ENCODE measurements around the gene WDR41. TPM values are rescaled to one million over a fixed set of nuclear protein-coding genes. Genes with fewer than 3 reads are reported as not detected.

The WDR41 gene
- total RNA-seq, 1 donor from 2014 or later = 71.4 TPM

GRCh38 chr5:77448831-77449230 is 43.3 kb downstream of the WDR41 start:
- no peak for DNase-seq (ENCODE audit: low read depth)

DNA sequence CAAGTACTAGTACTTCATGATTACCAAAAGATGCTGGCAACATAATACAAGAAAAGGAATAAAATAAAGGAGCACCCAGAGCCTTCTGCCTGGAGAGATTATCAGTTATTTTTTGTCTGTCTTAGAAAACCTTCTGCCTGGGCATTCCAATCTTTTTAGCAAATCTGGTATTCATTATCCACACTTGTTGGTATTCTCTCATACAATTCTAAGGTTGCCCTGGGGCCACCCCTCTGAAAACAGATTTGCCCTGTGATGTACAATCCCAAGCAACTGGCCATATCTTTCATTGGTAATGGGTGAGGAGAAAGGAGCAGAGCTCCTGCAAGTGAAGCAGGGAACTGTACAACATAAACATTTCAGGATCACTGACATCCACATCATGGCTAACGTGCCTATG is 47.8 kb downstream of the WDR41 start:
- no peak for DNase-seq (ENCODE audit: low read depth)

DNA sequence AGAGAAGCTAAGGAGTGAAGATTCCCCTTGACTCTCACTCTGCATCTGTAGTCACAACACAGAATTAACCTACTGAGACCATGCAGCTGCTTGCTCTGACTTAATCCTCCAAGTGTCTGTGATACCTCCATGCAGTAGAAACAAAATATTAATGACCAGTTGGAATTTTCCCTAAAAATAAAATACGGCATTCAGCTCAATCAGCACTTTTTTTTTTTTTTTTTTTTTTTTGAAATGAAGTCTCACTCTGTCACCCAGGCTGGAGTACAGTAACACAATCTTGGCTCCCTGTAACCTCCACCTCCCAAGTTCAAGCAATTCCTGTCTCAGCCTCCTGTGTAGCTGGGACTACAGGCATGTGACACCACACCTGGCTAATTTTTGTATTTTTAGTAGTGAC is 48.4 kb downstream of the WDR41 start:
- no peak for DNase-seq (ENCODE audit: low read depth)

- DNase-seq (ENCODE audit: low read depth) = no peak
These were observed 54.0 kb downstream of the WDR41 start for GRCh38 chr5:77438071-77438470.

- peak; percentile 19 for DNase-seq (ENCODE audit: low read depth)
These were observed 54.9 kb downstream of the WDR41 start for GRCh38 chr5:77437194-77437593.

GRCh38 chr5:77431719-77432118 is 60.4 kb downstream of the WDR41 start:
- no peak for DNase-seq (ENCODE audit: low read depth)

DNA sequence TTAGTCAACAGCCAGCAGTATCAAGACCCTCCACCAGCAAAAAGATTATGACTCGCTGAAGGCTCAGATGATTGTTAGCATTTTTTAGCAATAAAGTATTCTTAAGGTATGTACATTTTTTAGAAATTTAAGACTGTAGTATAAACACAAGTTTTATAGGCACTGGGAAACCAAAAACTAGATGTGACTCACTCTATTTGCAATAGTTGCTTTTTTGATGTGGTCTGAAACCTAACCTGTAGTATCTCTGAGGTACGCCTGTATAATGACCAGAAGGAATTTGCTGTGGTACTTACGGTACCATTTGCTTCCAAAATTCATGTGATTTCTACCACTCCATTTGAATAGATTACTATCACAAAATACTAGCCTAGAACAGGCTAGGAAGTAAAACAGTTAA is 60.8 kb downstream of the WDR41 start:
- DNase-seq (ENCODE audit: low read depth) = no peak

- no peak for DNase-seq (ENCODE audit: low read depth)
These were observed 61.4 kb downstream of the WDR41 start for GRCh38 chr5:77430726-77431125.

- DNase-seq (ENCODE audit: low read depth) = no peak
These were observed 63.6 kb downstream of the WDR41 start for GRCh38 chr5:77428526-77428925.

DNA sequence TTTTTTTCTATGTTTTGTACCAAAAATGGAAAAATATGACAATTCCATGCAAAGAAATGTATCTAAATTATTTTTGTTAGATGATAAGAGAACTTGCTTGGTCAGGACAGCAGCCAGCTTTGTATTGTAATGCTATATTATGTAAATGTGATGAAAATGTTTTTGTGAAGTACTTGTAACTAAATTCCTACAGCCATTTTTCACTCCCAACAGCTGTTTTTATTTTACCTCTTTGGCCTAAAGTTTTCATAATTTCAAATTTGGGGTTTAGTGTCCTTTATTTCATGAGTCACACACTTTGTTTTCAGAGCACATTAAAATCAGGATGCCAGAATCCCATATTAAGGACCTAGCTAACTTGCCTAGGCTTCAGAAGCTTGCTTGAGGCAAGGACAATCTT is 64.1 kb downstream of the WDR41 start:
- no peak for DNase-seq (ENCODE audit: low read depth)

- peak; percentile 23 for DNase-seq (ENCODE audit: low read depth)
These were observed 65.4 kb downstream of the WDR41 start for GRCh38 chr5:77426670-77427069.

DNA sequence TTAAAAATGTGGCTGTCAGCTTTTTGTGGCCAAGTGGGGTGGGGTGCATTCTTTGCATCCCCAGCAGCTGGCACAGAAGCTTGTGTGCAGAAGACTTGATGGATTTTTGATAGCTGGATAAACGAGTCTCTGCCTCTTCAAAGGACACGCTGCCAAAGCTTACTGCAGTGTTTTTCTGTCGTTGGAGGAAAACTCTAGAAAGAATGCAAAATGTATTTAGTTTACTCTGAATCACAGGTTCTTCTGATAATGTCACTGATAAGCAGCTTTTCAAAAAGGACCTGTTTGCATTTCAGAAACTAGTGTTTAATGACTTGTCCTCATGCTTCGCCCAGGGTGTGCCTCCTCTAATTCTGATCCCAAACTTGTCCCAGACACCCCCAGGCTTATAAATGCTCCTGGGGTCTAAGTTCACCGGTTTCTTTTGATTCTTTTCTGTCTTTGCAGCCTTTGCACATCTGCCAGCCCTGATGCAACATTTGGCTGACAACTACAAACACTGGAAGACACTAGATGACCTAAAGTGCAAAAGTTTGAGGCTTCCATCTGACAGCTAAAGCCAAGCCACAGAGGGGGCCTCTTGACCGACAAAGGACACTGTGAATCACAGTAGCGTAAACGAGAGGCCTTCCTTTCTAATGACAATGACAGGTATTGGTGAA is 66.0 kb downstream of the WDR41 start:
- DNase-seq (ENCODE audit: low read depth) = no peak

GRCh38 chr5:77425420-77425819 is 66.7 kb downstream of the WDR41 start:
- DNase-seq (ENCODE audit: low read depth) = no peak

DNA sequence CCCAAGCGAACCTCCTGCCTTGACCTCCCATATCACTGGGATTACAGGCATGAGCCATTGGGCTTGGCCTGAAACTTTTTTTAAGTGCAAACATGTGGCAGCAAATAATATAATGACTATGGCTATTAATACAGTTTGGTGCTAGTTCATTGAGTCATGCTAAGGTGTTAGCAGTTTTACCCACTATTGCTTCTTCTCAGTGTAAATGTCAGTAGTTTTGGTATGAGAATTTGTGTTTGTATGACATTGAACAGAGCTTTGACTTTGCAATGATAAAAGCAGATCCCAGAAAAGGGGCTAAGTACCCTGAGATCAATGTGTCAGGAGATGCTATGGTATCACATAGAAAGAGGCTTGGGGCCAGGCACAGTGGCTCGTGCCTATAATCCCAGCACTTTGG is 67.2 kb downstream of the WDR41 start:
- DNase-seq (ENCODE audit: low read depth) = no peak

- DNase-seq (ENCODE audit: low read depth) = peak; percentile 64
These were observed 68.9 kb downstream of the WDR41 start for GRCh38 chr5:77423022-77423750.

- no peak for DNase-seq (ENCODE audit: low read depth)
These were observed 71.2 kb downstream of the WDR41 start for GRCh38 chr5:77420940-77421339.

GRCh38 chr5:77419644-77420582 is 72.2 kb downstream of the WDR41 start:
- no peak for DNase-seq (ENCODE audit: low read depth)

DNA sequence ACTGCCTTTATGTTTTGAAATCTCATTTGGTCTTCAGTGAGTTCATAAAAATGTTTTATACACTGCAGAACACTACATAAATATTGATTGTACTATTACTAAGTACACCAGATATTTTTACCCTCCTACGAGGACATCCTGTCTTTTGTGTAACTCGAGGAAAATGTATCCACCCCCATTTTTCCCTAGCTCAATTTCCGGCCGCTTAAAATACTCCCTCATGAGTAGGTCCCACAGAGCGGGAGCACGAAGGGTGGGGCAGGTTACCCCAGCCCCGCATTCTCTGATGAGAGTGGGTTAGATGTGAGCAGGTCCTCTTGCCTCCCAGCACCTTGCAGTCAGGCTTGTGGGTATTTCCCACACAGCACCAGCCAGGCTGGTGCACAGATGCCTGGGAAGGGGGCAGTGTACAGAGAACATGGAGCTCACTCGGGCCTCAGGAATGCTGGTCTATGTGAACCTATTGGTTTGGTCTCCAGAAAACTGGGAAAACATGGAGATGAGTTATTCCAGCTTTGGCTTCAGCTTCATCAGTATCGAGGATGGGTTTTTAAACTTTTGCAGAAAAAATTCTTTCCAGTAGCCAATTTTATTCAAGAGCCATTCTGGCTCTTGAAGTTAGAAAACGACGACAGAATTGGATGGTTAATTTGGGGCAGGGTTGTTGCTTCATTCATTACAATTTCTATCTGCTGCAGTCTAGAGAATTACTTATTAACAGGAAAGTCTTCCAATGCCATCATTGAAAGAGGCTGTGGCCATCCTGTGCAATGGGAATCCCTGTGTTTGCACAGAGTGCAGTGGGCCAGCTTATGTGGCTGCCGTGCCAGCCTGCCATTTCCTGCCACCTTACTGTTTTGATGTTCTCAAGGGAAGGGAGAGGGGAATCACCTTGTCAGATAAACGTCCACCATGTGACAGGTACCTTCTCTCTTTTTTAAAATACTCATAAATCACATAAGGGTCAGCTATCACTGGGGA is 73.2 kb downstream of the WDR41 start:
- peak; percentile 17 for DNase-seq (ENCODE audit: low read depth)

DNA sequence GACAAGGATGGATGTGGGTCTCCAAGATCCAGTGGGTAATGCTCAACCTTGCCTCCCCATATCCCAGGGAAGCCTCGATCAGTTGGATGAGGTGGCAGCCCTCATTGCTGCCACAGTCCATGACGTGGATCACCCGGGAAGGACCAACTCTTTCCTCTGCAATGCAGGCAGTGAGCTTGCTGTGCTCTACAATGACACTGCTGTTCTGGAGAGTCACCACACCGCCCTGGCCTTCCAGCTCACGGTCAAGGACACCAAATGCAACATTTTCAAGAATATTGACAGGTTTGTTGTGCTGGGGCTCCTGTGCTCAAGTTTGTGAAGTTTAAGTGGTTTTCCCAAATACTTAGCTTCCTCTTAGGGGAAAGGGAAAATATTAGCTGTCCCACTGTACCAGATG is 74.0 kb downstream of the WDR41 start:
- no peak for DNase-seq (ENCODE audit: low read depth)

DNA sequence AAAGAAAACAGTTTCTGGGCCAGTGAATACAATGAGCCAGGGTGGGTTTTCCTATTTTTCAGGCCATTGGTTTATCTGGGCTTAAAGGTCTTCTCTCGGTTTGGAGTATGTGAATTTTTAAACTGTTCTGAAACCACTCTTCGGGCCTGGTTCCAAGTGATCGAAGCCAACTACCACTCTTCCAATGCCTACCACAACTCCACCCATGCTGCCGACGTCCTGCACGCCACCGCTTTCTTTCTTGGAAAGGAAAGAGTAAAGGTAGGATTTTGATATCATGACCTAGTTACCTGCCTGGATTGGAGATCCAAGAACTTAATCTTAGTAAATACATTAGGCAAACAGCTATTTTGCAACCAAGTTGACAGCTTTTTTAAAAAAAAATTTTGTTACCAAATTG is 79.1 kb downstream of the WDR41 start:
- DNase-seq (ENCODE audit: low read depth) = no peak

DNA sequence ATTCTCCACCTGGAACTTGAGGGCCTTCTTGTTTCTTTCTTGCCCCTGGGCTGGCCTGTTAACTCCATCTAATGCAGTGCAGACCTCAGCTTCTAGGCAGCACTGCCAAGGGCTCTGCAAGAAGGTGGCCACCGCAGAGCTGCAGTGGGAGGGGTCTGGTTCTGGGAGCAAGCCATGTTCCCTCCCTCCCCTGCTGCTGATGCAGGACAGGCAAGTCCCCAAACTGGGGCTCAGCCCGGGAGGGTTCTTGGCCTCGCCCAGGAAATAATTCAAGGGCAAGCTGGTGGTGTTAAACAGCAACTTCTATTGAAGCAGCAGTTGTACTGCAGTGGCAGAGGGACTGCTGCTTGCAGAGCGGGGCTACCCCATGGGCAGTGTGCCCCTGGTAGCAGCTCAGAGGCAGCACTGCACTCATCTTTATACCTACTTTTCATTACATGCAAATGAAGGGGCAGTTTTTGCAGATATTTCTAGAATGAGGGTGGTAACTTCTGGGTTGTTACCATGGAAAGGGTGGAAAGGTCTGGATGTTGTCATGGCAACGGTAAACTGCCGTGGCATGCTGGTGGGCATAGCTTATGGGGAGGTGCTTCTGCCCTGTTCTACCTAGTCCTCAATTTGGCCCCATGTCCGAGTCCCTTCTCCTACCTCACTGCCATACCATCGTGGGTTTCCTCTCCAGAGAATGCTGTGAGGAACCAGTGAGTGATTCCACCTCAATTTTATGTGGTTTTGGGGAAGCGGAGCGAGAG is 82.1 kb downstream of the WDR41 start:
- no peak for DNase-seq (ENCODE audit: low read depth)
